Measurements from ENCODE around the gene ACE2. TPM values are rescaled to one million over a fixed set of nuclear protein-coding genes. Genes with fewer than 3 reads are reported as not detected.

ACE2 gene
- total RNA-seq, 2 experiments from 2014 or later = not detected

DNA sequence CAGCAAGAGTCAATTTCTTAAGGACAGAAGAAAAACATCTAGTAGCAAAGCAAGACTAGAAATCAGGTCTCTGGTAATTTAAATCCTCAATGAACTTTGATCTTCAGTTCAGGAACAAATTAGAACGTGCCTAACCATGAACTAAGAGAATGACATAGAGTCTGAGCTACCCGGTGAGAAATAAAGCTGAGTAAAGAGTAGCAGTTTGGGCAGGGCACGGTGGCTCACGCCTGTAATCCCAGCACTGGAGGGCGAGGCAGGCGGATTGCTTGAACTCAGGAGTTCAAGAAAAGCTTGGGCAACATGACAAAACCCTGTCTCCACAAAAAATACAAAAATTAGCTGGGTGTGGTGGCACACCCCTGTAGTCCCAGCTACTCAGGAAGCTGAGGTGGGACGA lies 37.7 kb downstream of the ACE2 start:
- BruUV-seq (replicated peaks) = no TSS peak
- CTCF ChIA-PET (ENCODE audit: unreplicated experiment) = no interaction called here

DNA sequence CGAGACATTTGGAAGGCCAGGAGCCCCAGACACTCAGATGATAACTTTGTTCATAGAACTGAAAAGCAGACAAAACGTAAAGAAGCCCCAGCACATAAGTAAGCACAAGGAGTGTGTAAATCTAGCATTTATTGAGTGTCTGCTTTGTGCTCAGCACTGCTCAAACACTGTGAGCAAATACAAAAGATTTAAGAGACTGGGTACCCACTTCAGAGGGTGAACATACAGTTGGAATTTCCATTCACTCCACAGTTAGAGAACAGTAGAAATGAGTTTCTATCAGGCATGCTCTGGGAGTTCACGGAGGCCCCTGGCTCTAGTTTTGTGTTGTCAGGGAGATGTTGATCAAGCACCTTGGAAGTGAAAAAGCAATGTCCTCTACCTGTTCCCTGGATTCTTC lies 39.8 kb downstream of the ACE2 start:
- Histone ChIP-seq H3K36me3 (ENCODE audit: insufficient read depth, low read length) (no peaks in the 10 kb centered on the region), H2AFZ (ENCODE audit: low read length) (no peak overlapping the region), H3K9me2 (ENCODE audit: insufficient read depth, low read length) (no peaks in the 10 kb centered on the region), H4K20me1 (ENCODE audit: insufficient read depth, low read length) (no peaks in the 10 kb centered on the region), H3K79me2 (ENCODE audit: insufficient read depth, low read depth, low read length) (no peaks in the 10 kb centered on the region), H3K4me2 (ENCODE audit: low read length) (no peak overlapping the region), H3K4me3 (ENCODE audit: low read depth, low read length, poor library complexity, severe bottlenecking) (no peak overlapping the region), H3K4me1 (ENCODE audit: insufficient read depth, low read length, poor library complexity, severe bottlenecking) (no peaks in the 10 kb centered on the region), H3K9me3 (ENCODE audit: low read length) (no peaks in the 10 kb centered on the region), H3K27ac (ENCODE audit: low read depth, low read length, poor library complexity, severe bottlenecking) (no peak overlapping the region)
- BruUV-seq (replicated peaks) = no TSS peak
- ChIA-PET CTCF (ENCODE audit: unreplicated experiment) (no interaction called here), POLR2A (no interaction called here)
- DNase-seq (ENCODE audit: low spot score) = no peak
- intact Hi-C loops (cut with micrococcal nuclease; ENCODE audit: unreplicated experiment) = loop anchor here (10.0 kb wide), 1 partner anchor 206 kb away; no protein-coding TSS in a partner anchor
- no peak for TF ChIP-seq EZH2phosphoT487 (IDR thresholded peaks at IDR 0.05; ENCODE audit: borderline replicate concordance, low read depth, low read length)
- TF ChIP-seq, protein P1, sequence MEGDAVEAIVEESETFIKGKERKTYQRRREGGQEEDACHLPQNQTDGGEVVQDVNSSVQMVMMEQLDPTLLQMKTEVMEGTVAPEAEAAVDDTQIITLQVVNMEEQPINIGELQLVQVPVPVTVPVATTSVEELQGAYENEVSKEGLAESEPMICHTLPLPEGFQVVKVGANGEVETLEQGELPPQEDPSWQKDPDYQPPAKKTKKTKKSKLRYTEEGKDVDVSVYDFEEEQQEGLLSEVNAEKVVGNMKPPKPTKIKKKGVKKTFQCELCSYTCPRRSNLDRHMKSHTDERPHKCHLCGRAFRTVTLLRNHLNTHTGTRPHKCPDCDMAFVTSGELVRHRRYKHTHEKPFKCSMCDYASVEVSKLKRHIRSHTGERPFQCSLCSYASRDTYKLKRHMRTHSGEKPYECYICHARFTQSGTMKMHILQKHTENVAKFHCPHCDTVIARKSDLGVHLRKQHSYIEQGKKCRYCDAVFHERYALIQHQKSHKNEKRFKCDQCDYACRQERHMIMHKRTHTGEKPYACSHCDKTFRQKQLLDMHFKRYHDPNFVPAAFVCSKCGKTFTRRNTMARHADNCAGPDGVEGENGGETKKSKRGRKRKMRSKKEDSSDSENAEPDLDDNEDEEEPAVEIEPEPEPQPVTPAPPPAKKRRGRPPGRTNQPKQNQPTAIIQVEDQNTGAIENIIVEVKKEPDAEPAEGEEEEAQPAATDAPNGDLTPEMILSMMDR (conservative IDR thresholded peaks at IDR 0.05; ENCODE audit: low read length) = no peak

More for the DNA sequence above, 37.7 kb downstream of the ACE2 start:
- Histone ChIP-seq H3K79me2 (ENCODE audit: insufficient read depth, low read depth, low read length) (no peaks in the 10 kb centered on the region), H3K36me3 (ENCODE audit: insufficient read depth, low read length) (no peaks in the 10 kb centered on the region), H2AFZ (ENCODE audit: low read length) (no peak overlapping the region), H3K4me2 (ENCODE audit: low read length) (no peak overlapping the region), H3K9me3 (ENCODE audit: low read length) (no peaks in the 10 kb centered on the region), H3K4me3 (ENCODE audit: low read depth, low read length, poor library complexity, severe bottlenecking) (no peak overlapping the region), H3K9me2 (ENCODE audit: insufficient read depth, low read length) (no peaks in the 10 kb centered on the region), H3K4me1 (ENCODE audit: insufficient read depth, low read length, poor library complexity, severe bottlenecking) (no peaks in the 10 kb centered on the region), H3K27ac (ENCODE audit: low read depth, low read length, poor library complexity, severe bottlenecking) (no peak overlapping the region), H4K20me1 (ENCODE audit: insufficient read depth, low read length) (no peaks in the 10 kb centered on the region)
- intact Hi-C loops (cut with micrococcal nuclease; ENCODE audit: unreplicated experiment) = loop anchor here (10.0 kb wide), 1 partner anchor 208 kb away; no protein-coding TSS in a partner anchor
- TF ChIP-seq, protein P1 (conservative IDR thresholded peaks at IDR 0.05; ENCODE audit: low read length) = no peak
- TF ChIP-seq EZH2phosphoT487 (IDR thresholded peaks at IDR 0.05; ENCODE audit: borderline replicate concordance, low read depth, low read length) = no peak
- no peak for DNase-seq (ENCODE audit: low spot score)
- POLR2A ChIA-PET = no interaction called here

DNA sequence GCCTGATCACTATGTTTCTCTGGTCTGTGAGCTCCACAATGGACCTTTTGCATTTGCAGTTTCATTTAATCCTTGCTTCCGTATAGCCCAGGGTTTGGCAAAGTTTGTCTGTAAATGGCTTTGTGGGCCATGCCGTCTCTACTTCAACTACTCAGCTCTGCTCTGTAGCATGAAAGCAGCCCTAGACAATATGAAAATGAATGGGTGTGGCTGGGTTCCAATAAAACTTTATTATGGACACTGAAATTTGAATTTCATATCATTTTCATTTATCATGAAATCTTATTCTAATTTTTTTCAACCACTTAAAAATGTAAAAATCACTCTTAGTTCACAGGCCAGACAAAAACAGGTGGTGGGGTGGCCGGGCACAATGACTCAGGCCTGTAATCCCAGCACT lies 41.5 kb downstream of the ACE2 start:
- TF ChIP-seq, protein P1 (conservative IDR thresholded peaks at IDR 0.05; ENCODE audit: low read length) = no peak
- TF ChIP-seq EZH2phosphoT487 (IDR thresholded peaks at IDR 0.05; ENCODE audit: borderline replicate concordance, low read depth, low read length) = no peak
- Histone ChIP-seq H3K79me2 (ENCODE audit: insufficient read depth, low read depth, low read length) (no peaks in the 10 kb centered on the region), H3K4me3 (ENCODE audit: low read depth, low read length, poor library complexity, severe bottlenecking) (no peak overlapping the region), H3K27ac (ENCODE audit: low read depth, low read length, poor library complexity, severe bottlenecking) (no peak overlapping the region), H3K36me3 (ENCODE audit: insufficient read depth, low read length) (no peaks in the 10 kb centered on the region), H3K9me2 (ENCODE audit: insufficient read depth, low read length) (no peaks in the 10 kb centered on the region), H2AFZ (ENCODE audit: low read length) (no peak overlapping the region), H3K9me3 (ENCODE audit: low read length) (no peaks in the 10 kb centered on the region), H4K20me1 (ENCODE audit: insufficient read depth, low read length) (no peaks in the 10 kb centered on the region), H3K4me2 (ENCODE audit: low read length) (no peak overlapping the region), H3K4me1 (ENCODE audit: insufficient read depth, low read length, poor library complexity, severe bottlenecking) (no peaks in the 10 kb centered on the region)
- POLR2A ChIA-PET = interaction anchor here (0.7 kb wide), 2 partner anchors 192 to 982 kb away, joined by 3 read pairs; no protein-coding TSS in a partner anchor
- intact Hi-C loops (cut with micrococcal nuclease; ENCODE audit: unreplicated experiment) = no loop called here
- CTCF ChIA-PET (ENCODE audit: unreplicated experiment) = no interaction called here
- no peak for DNase-seq (ENCODE audit: low spot score)
- BruUV-seq (replicated peaks) = no TSS peak

All from OCI-LY7 (cell line).